ENCODE results near the gene DERA. TPM values are rescaled to one million over a fixed set of nuclear protein-coding genes. Genes with fewer than 3 reads are reported as not detected.
A peak's percentile ranks its signal among the peaks of the same experiment; 100 is the strongest.

DERA gene
- total and polyA plus RNA-seq, 11 donors: 19.0 to 44.3 (median 23.8) TPM

GRCh38 chr12:15886372-15887042 is 24.6 kb upstream of the DERA start:
- peaks cover 0 to 45% (median 28%) of the 10 kb centered on the region in 9 donors for H3K36me3 ChIP-seq

GRCh38 chr12:15887043-15887817 is 23.9 kb upstream of the DERA start:
- H3K4me3 ChIP-seq: peak overlapping the region in 1 of 12 donors; percentile 2
- H3K9me3 ChIP-seq: no peaks in the 10 kb centered on the region
- peaks cover 0 to 52% (median 34%) of the 10 kb centered on the region in 9 donors for H3K36me3 ChIP-seq
- no peaks in the 10 kb centered on the region for H3K27me3 ChIP-seq
- ATAC-seq (peak in 3 of 4 donors; percentile 16 to 62 (median 38)), DNase-seq (no peak)
- H3K27ac ChIP-seq: peak overlapping the region in 6 of 12 donors; percentile 9 to 51 (median 35)
- WGBS, 4 donors: 59 to 65% (median 64%) methylated on average over 5 of the region's 5 CpGs
- intact Hi-C loops (cut with DNase I): loop anchor here in 1 of 10 donors (10.0 kb wide), 1 partner anchor 1112 kb away; a partner anchor contains a TSS
- TF ChIP-seq CTCF (IDR thresholded peaks at IDR 0.05): no peak
- TF ChIP-seq POLR2A (IDR thresholded peaks at IDR 0.05): no peak
- peaks cover 0 to 60% (median 39%) of the 10 kb centered on the region in 12 donors for H3K4me1 ChIP-seq

More at GRCh38 chr12:15886372-15887042, 24.6 kb upstream of the DERA start:
- no peaks in the 10 kb centered on the region for H3K9me3 ChIP-seq
- DNase-seq (no peak), ATAC-seq (no peak)
- H3K27me3 ChIP-seq: no peaks in the 10 kb centered on the region
- TF ChIP-seq CTCF (IDR thresholded peaks at IDR 0.05): no peak
- no peak for TF ChIP-seq POLR2A (IDR thresholded peaks at IDR 0.05)
- WGBS, 4 donors: 71 to 76% (median 73%) methylated on average over 7 of the region's 7 CpGs
- peaks cover 0 to 60% (median 39%) of the 10 kb centered on the region in 12 donors for H3K4me1 ChIP-seq
- intact Hi-C loops (cut with DNase I): loop anchor here in 1 of 10 donors (10.0 kb wide), 1 partner anchor 1112 kb away; a partner anchor contains a TSS
- H3K27ac ChIP-seq: peak overlapping the region in 2 of 12 donors; percentile 9 to 34
- H3K4me3 ChIP-seq: peak overlapping the region in 1 of 12 donors; percentile 2

GRCh38 chr12:15892645-15893259 is 18.4 kb upstream of the DERA start:
- DNase-seq (no peak), ATAC-seq (no peak)
- Histone ChIP-seq H3K27ac (no peak overlapping the region), H3K9me3 (no peaks in the 10 kb centered on the region), H3K27me3 (no peaks in the 10 kb centered on the region), H3K4me3 (no peak overlapping the region), H3K4me1 (peaks cover 0 to 13% (median 4%) of the 10 kb centered on the region in 12 donors), H3K36me3 (peaks cover 0 to 84% (median 54%) of the 10 kb centered on the region in 9 donors)
- TF ChIP-seq POLR2A (IDR thresholded peaks at IDR 0.05) (no peak), CTCF (IDR thresholded peaks at IDR 0.05) (no peak)
- WGBS, 4 donors: 90 to 96% (median 92%) methylated on average over 5 of the region's 5 CpGs
- intact Hi-C loops (cut with DNase I): no loop called here
